ENCODE measurements around the gene CDSN. TPM values are rescaled to one million over a fixed set of nuclear protein-coding genes. Genes with fewer than 3 reads are reported as not detected.

Gene CDSN
- total RNA-seq, 2 donors from 2014 or later = not detected

DNA sequence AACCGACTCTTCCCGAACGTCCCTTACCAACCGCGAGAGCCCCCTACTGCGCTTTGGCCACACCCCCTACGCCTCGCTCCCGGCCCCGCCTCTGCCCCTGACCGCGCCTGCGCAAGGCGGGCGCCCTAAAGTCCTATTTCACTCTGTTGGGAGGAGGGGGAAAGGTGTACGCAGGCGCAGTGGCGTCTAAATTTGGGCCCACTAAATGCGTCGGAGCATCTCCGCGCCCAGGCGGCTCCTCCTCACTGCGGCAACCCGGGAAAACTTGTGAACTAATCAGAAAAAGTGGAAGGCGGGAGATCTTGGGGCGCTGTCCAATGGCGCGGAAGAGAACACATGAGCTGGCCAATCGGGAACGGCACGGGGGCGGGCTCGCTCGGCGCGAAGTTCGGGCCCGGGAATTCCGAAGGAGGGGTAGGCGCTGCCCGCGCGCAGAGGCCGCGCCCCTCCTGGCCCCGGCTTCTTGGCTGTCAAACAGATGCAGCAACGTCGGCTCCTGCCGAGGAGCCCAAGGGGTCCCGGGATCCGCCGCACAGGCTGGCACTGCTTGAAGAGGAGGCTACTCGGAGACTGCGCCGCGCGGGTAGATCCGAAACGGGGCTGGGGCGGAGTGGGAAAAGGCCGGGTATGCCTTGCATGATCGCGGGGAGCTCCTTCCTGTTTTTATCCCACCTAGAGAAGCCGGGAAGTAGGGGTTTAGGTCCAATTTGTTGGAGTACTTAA lies 38.1 kb upstream of the CDSN start, which contains the start of gene TCF19:
TCF19 (plus strand) TSS at position 450 of the 723 bp plus-strand sequence. CDS start 881 bp downstream, outside the sequence.
- H3K27me3 Mint-ChIP-seq = no peaks in the 10 kb centered on the region
- peaks cover 18% of the 10 kb centered on the region for H3K4me1 Mint-ChIP-seq
- peak within 1 kb of the TSS; percentile 83 for H3K27ac Mint-ChIP-seq
- peak within 1 kb of the TSS; percentile 98 for H3K4me3 Mint-ChIP-seq
- H3K9me3 ChIP-seq (ENCODE audit: control insufficient read depth, low read length, poor library complexity, severe bottlenecking) = no peaks in the 10 kb centered on the region
- peak; percentile 95 for ATAC-seq
- H3K36me3 Mint-ChIP-seq (ENCODE audit: low read depth) = peaks cover 6% of the 10 kb centered on the region
- DNase-seq = peak; percentile 96 to 99 (median 99)

DNA sequence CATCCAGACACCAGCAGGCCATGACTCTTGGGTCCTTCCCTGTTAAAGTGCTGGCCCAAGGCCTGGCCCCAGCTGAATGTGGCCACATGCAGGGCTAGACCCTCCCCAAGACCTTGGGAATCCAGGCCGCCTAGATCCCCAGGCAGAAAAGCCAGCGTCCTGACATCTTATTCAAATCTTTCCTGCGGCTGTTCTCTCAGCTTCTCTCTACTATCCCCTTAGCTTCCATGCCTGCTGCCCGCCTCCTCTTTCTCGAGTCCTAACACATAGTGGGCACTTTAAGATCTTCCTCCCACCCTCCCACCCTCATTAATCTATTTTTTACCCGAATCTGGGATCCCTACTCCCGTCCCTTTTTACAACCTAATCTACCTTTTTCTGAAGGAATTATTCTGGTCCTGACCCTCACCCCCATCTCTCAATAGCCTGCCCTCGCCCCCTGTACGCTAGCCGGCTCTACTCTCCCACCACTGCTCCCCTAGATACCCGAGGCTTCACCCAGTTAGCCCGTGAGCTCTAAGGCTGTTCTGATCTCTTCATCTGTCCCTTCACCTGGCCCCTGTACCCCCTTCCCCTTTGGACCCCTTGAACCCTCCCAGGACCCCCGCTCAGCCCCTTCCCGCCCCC lies 37.4 kb upstream of the CDSN start, which contains the start of gene CCHCR1:
CCHCR1 (minus strand) TSS at position 290 of the 627 bp plus-strand sequence; CDS start at position 88, 202 bp downstream.
- Mint-ChIP-seq H3K27me3 (no peaks in the 10 kb centered on the region), H3K36me3 (ENCODE audit: low read depth) (peaks cover 7% of the 10 kb centered on the region), H3K27ac (peak within 1 kb of the TSS; percentile 83), H3K4me1 (peaks cover 17% of the 10 kb centered on the region), H3K4me3 (peak within 1 kb of the TSS; percentile 98)
- no peak for DNase-seq
- H3K9me3 ChIP-seq (ENCODE audit: control insufficient read depth, low read length, poor library complexity, severe bottlenecking) = no peaks in the 10 kb centered on the region
- ATAC-seq = peak; percentile 25

DNA sequence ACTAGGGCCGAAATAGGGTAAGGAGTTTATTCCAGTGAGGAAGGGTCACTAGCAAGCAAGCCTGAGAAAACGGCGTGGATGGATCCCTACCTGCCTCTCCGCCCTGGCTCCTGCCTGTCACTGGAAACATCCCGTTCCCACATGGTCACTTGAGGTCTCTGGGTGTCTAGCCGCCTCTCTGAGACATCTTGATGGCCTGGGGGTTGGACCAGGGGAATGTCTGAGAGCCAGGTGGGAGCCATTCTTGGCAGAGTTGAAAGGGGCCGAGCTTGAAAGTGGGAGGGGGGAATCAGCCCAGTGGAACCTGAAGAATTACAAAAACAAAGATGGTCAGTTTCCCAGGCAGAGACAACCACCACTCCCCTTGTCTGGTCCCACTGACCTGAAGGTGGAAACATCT lies 36.4 kb upstream of the CDSN start:
- ATAC-seq (no peak), DNase-seq (no peak)
- H3K27me3 Mint-ChIP-seq = no peaks in the 10 kb centered on the region
- H3K27ac Mint-ChIP-seq = no peak overlapping the region
- H3K36me3 Mint-ChIP-seq (ENCODE audit: low read depth) = peaks cover 7% of the 10 kb centered on the region
- H3K4me3 Mint-ChIP-seq = peak overlapping the region; percentile 45
- no peaks in the 10 kb centered on the region for H3K9me3 ChIP-seq (ENCODE audit: control insufficient read depth, low read length, poor library complexity, severe bottlenecking)
- peaks cover 16% of the 10 kb centered on the region for H3K4me1 Mint-ChIP-seq

DNA sequence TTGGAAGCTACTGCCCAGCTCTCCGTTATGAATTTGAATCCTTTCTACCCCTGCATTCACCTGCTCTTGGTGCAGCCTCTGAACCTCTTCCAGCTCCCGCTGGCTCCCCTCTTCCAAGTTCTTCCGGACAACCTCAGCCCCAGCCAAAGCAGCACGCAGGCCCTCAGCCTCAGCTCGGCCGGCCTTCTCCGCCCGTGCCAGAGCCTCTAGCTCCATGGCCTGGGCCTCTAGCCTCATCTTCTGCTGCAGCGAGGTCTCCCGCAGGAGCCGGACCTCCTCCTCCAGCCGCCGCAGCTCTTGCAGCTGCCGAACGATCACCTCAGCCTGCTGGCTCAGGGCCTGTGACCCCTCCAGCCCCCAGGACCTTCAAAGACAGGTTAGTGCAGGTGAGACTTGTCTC lies 34.2 kb upstream of the CDSN start:
- Mint-ChIP-seq H3K36me3 (ENCODE audit: low read depth) (peaks cover 7% of the 10 kb centered on the region), H3K4me1 (peaks cover 13% of the 10 kb centered on the region), H3K27ac (no peak overlapping the region), H3K4me3 (no peak overlapping the region), H3K27me3 (no peaks in the 10 kb centered on the region)
- ATAC-seq (no peak), DNase-seq (no peak)
- H3K9me3 ChIP-seq (ENCODE audit: control insufficient read depth, low read length, poor library complexity, severe bottlenecking) = no peaks in the 10 kb centered on the region

DNA sequence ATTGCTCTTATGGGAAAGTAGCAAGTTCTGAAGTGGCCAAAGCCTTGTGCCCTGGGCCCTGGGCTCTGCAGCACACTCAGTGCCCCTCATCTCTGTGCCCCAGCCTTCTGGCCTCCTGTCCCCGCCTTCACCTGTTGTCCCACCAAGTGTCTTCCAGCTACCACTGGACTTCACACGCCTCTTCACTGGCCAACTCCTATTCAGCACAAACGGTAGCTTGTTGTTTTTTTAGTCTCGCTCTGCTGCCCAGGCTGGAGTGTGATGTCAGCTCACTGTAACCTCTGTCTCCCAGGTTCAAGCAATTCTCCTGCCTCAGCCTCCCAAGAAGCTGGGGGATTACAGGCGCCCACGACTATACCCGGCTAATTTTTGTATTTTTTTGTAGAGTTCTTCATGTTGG lies 32.5 kb upstream of the CDSN start:
- H3K4me3 Mint-ChIP-seq = no peak overlapping the region
- no peak for DNase-seq
- no peak overlapping the region for H3K27ac Mint-ChIP-seq
- peaks cover 5% of the 10 kb centered on the region for H3K36me3 Mint-ChIP-seq (ENCODE audit: low read depth)
- H3K27me3 Mint-ChIP-seq = no peaks in the 10 kb centered on the region
- no peaks in the 10 kb centered on the region for H3K9me3 ChIP-seq (ENCODE audit: control insufficient read depth, low read length, poor library complexity, severe bottlenecking)
- H3K4me1 Mint-ChIP-seq = peaks cover 4% of the 10 kb centered on the region
- no peak for ATAC-seq

DNA sequence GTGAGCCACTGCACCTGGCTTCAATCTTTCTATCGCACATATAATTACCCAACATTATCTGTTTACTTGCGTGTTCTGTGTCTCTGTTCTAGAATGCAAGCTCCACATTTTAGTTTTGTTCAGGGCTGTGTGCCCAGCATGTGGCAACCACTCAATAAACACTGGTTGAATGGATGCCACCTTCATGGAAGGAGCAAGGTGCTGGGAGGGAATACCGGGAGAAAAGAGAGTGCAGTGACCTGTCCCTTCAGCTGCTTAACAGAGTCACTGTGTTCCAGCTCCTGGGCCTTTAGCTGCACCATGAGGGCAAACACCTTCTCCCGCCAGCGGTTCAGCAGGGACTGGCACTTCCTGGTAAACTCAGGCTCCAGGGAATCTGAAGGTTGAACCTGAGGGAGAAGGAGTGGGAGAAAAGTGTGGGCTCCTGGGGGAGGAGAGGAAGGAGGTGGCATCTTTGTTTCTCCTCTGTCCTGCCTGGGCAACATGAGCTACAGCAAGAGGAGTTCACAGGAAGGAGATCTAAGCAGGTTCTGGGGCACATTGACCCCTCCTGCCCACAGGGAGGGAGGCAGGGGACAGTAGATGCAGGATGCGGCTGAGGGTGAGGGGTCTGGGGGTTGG lies 29.7 kb upstream of the CDSN start:
- ATAC-seq (no peak), DNase-seq (no peak)
- Mint-ChIP-seq H3K36me3 (ENCODE audit: low read depth) (peaks cover 5% of the 10 kb centered on the region), H3K27ac (no peak overlapping the region), H3K4me1 (peaks cover 3% of the 10 kb centered on the region), H3K4me3 (no peak overlapping the region), H3K27me3 (no peaks in the 10 kb centered on the region)
- H3K9me3 ChIP-seq (ENCODE audit: control insufficient read depth, low read length, poor library complexity, severe bottlenecking) = no peaks in the 10 kb centered on the region

DNA sequence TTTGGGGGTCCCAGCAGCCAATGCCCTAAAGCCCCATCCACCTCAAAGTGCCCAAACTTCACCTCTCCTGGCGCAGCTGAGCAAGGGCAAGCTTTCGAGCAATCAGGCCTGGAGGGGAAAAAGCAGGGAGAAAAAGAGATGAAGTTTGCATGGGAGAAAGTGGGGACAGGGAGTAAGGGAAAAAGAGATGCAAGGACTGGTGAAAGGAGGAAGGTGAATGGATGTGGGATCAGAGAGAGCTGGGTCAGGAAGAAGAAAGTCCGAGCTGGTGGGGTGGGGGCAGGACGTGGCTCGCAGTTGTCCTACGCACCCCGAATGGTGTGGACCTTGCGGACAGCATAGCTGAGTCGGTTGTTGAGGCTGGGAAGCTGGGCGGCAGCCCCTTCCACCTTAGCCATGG lies 25.1 kb upstream of the CDSN start:
- H3K4me1 Mint-ChIP-seq = peaks cover 2% of the 10 kb centered on the region

DNA sequence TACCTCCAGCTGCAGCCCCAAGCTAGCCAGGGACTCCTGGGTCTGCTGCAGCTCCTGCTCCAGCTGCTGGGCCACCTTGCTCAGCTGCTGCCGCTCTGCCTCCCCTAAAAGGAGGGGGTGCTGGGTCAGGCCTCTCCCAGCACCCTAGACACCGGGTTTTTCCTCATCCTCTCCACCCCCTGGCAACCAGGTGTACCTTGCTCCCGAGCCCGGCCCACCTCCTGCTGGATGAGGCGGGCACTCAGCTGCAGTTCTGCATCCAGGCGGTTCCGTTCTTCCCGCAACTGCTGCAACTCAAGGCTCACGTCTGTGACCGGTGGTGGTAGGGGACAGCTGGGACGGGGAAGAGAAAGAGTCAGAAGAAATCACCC lies 24.7 kb upstream of the CDSN start:
- H3K4me3 Mint-ChIP-seq = no peak overlapping the region
- peaks cover 2% of the 10 kb centered on the region for H3K4me1 Mint-ChIP-seq
- no peak overlapping the region for H3K27ac Mint-ChIP-seq
- ATAC-seq (no peak), DNase-seq (no peak)
- H3K27me3 Mint-ChIP-seq = no peaks in the 10 kb centered on the region
- no peaks in the 10 kb centered on the region for H3K36me3 Mint-ChIP-seq (ENCODE audit: low read depth)
- H3K9me3 ChIP-seq (ENCODE audit: control insufficient read depth, low read length, poor library complexity, severe bottlenecking) = no peaks in the 10 kb centered on the region

More for the DNA sequence above, 25.1 kb upstream of the CDSN start:
- no peaks in the 10 kb centered on the region for H3K36me3 Mint-ChIP-seq (ENCODE audit: low read depth)
- H3K27me3 Mint-ChIP-seq = no peaks in the 10 kb centered on the region
- no peak overlapping the region for H3K4me3 Mint-ChIP-seq
- ATAC-seq (no peak), DNase-seq (no peak)
- no peak overlapping the region for H3K27ac Mint-ChIP-seq
- no peaks in the 10 kb centered on the region for H3K9me3 ChIP-seq (ENCODE audit: control insufficient read depth, low read length, poor library complexity, severe bottlenecking)

DNA sequence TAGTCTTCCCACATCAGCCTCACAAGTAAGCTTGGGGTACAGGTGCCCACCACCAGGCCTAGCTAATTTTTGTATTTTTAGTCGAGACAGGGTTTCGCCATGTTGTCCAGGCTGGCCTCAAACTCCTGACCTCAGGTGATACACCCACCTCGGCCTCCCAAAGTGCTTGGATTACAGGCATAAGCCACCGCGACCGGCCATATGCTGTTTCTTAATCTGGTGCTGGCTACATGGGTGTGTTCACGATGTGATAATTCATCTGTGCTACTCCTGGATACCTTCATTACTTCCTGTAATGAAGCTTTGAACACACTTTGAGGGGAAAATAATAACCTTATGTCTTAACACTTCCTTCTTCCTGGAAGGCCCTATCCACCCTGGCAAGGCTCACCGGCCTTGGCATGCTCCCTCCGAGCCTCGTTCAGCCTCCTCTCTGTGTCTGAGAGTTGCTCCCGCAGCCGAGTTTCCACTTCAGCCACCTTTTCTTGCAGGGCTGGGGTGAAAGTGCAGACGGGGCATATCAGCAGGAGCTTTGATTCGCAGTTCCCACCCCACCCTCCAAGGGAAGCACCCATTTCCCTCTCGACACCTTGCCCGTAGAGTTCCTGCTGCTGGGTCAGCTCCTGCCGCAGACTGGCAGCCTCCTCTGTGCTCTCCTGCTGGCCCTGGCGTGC lies 24.2 kb upstream of the CDSN start:
- Mint-ChIP-seq H3K27me3 (no peaks in the 10 kb centered on the region), H3K27ac (no peak overlapping the region), H3K4me3 (no peak overlapping the region), H3K4me1 (peaks cover 2% of the 10 kb centered on the region), H3K36me3 (ENCODE audit: low read depth) (no peaks in the 10 kb centered on the region)
- H3K9me3 ChIP-seq (ENCODE audit: control insufficient read depth, low read length, poor library complexity, severe bottlenecking) = no peaks in the 10 kb centered on the region
- DNase-seq (no peak), ATAC-seq (no peak)

DNA sequence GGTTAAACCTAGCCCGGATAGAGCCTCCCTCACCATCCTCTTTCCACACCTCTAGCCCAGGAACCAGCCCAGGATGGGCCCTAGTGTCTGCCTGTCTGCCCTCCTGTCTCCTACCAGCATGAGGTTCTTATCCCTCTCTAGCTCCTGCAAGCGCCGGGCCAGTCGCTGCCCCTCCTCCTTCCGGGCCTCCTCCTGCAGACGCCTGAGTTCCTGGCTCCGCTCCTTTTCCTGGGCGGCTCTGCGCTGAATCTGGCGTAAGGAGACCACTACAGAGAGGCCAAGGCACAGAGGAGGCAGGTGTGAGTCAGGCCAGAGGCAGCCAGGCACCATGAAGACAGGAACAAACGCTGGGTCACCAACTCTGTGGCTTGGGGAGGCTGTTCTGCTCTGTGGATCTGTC lies 22.9 kb upstream of the CDSN start:
- peaks cover 2% of the 10 kb centered on the region for H3K4me1 Mint-ChIP-seq
- no peak overlapping the region for H3K27ac Mint-ChIP-seq
- no peaks in the 10 kb centered on the region for H3K36me3 Mint-ChIP-seq (ENCODE audit: low read depth)
- no peak overlapping the region for H3K4me3 Mint-ChIP-seq
- no peak for DNase-seq
- H3K27me3 Mint-ChIP-seq = no peaks in the 10 kb centered on the region
- no peak for ATAC-seq
- no peaks in the 10 kb centered on the region for H3K9me3 ChIP-seq (ENCODE audit: control insufficient read depth, low read length, poor library complexity, severe bottlenecking)

DNA sequence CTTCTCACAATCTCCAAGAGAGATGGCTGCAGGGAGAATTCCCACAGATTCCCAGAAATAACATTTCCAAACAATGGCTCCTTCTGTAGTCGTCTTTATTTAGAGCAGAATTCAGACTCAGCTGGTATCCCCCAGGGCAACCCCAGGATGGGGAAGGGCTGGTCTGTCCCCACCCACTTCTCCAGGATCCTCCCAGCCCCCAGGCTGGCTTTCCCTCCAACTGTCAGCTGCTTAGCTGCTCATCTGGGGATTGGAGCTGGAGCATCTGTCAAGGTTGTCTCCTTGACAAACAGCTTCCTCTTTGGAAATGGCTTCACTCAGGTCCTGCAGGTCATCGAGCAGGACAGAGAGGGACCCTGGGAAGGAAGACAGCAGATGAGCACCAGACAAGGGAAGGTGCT lies 22.1 kb upstream of the CDSN start:
- peaks cover 3% of the 10 kb centered on the region for H3K36me3 Mint-ChIP-seq (ENCODE audit: low read depth)
- no peak overlapping the region for H3K27ac Mint-ChIP-seq
- H3K4me3 Mint-ChIP-seq = no peak overlapping the region
- no peaks in the 10 kb centered on the region for H3K27me3 Mint-ChIP-seq
- DNase-seq (no peak), ATAC-seq (no peak)
- no peaks in the 10 kb centered on the region for H3K9me3 ChIP-seq (ENCODE audit: control insufficient read depth, low read length, poor library complexity, severe bottlenecking)
- peaks cover 5% of the 10 kb centered on the region for H3K4me1 Mint-ChIP-seq

DNA sequence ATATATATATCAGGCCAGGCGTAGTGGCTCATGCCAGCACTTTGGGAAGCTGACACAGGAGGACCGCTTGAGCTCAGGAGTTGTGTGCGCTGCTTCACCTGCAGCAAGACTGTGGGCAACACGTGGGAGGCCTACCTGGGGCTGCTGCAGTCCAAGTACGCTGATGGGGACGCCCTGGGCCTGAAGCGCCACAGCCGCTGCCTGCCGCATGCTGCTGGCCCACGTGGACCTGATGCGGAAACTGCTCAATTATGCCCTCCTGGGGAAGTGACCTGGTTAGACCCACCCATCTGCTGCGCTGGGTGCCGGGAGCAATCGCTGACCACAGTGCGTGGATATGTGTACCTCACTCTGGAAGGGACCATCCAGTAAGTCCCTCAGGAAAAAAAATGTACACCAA lies 20.4 kb upstream of the CDSN start:
- DNase-seq = no peak
- no peak for ATAC-seq
- Mint-ChIP-seq H3K4me3 (no peak overlapping the region), H3K27ac (no peak overlapping the region), H3K36me3 (ENCODE audit: low read depth) (peaks cover 3% of the 10 kb centered on the region), H3K4me1 (peaks cover 6% of the 10 kb centered on the region), H3K27me3 (no peaks in the 10 kb centered on the region)
- no peaks in the 10 kb centered on the region for H3K9me3 ChIP-seq (ENCODE audit: control insufficient read depth, low read length, poor library complexity, severe bottlenecking)

DNA sequence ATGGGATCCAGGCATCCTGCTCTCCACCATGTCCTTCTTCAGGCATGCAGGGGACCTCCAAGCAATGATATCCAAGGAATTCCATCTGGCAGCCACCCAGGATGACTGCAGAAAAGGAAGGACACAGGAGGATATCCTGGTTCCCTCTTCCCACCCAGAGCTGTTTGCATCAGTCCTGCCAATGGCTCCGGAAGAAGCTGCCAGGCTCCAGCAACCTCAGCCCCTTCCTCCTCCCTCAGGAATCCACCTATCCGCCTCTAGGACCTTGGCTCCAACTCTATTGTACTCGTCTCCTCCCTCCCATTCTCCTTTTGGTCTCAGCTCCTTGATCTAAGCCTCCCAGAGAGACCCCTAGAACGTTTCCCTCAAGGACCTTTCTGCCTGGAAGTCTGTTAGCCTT lies 19.4 kb upstream of the CDSN start:
- Mint-ChIP-seq H3K36me3 (ENCODE audit: low read depth) (peaks cover 3% of the 10 kb centered on the region), H3K27ac (no peak overlapping the region), H3K27me3 (no peaks in the 10 kb centered on the region), H3K4me1 (peaks cover 6% of the 10 kb centered on the region), H3K4me3 (no peak overlapping the region)
- DNase-seq (no peak), ATAC-seq (no peak)
- H3K9me3 ChIP-seq (ENCODE audit: control insufficient read depth, low read length, poor library complexity, severe bottlenecking) = no peaks in the 10 kb centered on the region

Measured in T-helper 17 cell (primary cell).